Prostate gland (tissue), 2 donors: ENCODE measurements around the gene ZSCAN25. TPM values are rescaled to one million over a fixed set of nuclear protein-coding genes. Genes with fewer than 3 reads are reported as not detected.

Experiments
- DNase-seq: peaks from one replicate; pipeline ENCODE4 v3.0.0-alpha.2; 2019; ENCODE audit warnings: low spot score
- H3K27ac ChIP-seq, 2 donors: fragments of 200-600 bp; sonication (generic); 2 replicates each; pipeline ENCODE4 v1.5.1; 2017 to 2019
- H3K27me3 ChIP-seq: fragments of 200-600 bp; sonication (generic); replicated peaks from 2 replicates; pipeline ENCODE4 v1.5.1; 2019; ENCODE audit not compliant: insufficient read depth
- H3K36me3 ChIP-seq, 2 donors: fragments of 200-600 bp; sonication (generic); 1 replicate in 1 of 2; 2 replicates in 1 of 2; pipeline versions ENCODE4 v1.5.1 to v1.8.1; 2017 to 2019
- H3K4me1 ChIP-seq: fragments of 200-600 bp; sonication (generic); replicated peaks from 2 replicates; pipeline ENCODE4 v1.5.1; 2019
- H3K4me3 ChIP-seq, 2 donors: fragments of 200-600 bp; sonication (generic); 2 replicates each; pipeline ENCODE4 v1.5.1; 2017 to 2019
- H3K9me3 ChIP-seq: fragments of 200-600 bp; sonication (generic); 2 replicates; pipeline ENCODE4 v1.5.1; 2017
- POLR2A ChIP-seq: fragments of 450-650 bp; IDR thresholded peaks from one replicate; pipeline ENCODE4 v1.6.1; 2016; ENCODE audit warnings: antibody characterized with exemption, mild to moderate bottlenecking
- POLR2AphosphoS5 ChIP-seq: sonication (generic); formaldehyde crosslinking; IDR thresholded peaks from one replicate; pipeline ENCODE4 v1.6.1; 2017; ENCODE audit warnings: antibody characterized with exemption
- WGBS: methylation state at CpG from one replicate; pipeline ENCODE4 v1.1.5; 2018; 5-methylcytosine and 5-hydroxymethylcytosine counted together
- intact Hi-C: fragments of 100-400 bp; cut with DNase I; formaldehyde crosslinking; loops from one replicate; pipeline ENCODE4 v1.14.2; 2022
- total RNA-seq, 2 donors: library from RNA; depleted of rRNA; stranded (reverse); fragments of >200 nt; gene quantifications; one replicate each; pipeline ENCODE4 v1.1.0, GENCODE V29; 2016
- TF ChIP-seq, protein P1 (sequence below), 4 experiments: fragments of 200-600 bp in 2 of 4; fragments of 450-650 bp in 2 of 4; sonication (generic) in 2 of 4; IDR thresholded peaks; 1 replicate in 3 of 4; 2 replicates in 1 of 4; pipeline ENCODE4 v1.5.1; 2016 to 2019; ENCODE audit warnings: antibody characterized with exemption in 4 of 4, mild to moderate bottlenecking in 2 of 4, moderate library complexity in 2 of 4

Gene ZSCAN25
- total RNA-seq, 2 donors from 2014 or later = 20.1 to 28.0 TPM

DNA sequence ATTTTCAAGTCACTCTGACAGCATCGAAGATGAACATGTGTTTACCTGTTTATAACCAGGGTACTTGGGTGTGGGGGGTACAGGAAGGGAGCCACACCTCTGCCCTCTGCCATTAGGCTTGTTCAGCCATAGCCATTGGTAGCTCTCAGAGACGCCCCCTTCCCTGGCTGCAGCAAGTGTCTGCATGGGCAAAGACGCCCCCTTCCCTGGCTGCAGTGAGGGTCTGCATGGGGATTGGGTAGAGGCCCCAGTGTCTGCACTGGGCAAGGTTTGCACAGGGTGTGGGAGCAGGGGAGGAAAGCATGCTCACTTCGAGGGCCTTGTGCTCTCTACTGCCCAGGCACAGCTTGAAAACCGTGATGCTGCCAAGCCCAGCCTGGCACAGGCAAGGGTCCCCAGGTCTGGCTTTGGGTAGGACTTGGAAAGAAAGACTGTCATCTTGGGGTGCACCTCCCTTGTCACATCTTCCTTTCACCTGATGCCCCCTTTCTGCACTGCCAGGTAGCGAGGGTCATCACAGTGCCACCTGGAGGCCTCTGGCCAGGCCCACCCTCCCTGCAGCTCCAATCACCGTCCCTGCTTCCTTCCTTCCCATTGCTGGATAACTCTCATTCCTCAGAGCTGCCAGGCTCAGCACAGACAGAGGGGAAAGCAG, 15.0 kb upstream of the ZSCAN25 start:
- TF ChIP-seq POLR2AphosphoS5 (no peak), POLR2A (no peak)
- TF ChIP-seq, protein P1, sequence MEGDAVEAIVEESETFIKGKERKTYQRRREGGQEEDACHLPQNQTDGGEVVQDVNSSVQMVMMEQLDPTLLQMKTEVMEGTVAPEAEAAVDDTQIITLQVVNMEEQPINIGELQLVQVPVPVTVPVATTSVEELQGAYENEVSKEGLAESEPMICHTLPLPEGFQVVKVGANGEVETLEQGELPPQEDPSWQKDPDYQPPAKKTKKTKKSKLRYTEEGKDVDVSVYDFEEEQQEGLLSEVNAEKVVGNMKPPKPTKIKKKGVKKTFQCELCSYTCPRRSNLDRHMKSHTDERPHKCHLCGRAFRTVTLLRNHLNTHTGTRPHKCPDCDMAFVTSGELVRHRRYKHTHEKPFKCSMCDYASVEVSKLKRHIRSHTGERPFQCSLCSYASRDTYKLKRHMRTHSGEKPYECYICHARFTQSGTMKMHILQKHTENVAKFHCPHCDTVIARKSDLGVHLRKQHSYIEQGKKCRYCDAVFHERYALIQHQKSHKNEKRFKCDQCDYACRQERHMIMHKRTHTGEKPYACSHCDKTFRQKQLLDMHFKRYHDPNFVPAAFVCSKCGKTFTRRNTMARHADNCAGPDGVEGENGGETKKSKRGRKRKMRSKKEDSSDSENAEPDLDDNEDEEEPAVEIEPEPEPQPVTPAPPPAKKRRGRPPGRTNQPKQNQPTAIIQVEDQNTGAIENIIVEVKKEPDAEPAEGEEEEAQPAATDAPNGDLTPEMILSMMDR (IDR thresholded peaks at IDR 0.05) = no peak
- Histone ChIP-seq H3K27me3 (no peaks in the 10 kb centered on the region), H3K36me3 (no peaks in the 10 kb centered on the region), H3K9me3 (no peaks in the 10 kb centered on the region), H3K4me3 (no peak overlapping the region), H3K27ac (no peak overlapping the region), H3K4me1 (no peaks in the 10 kb centered on the region)
- intact Hi-C loops = no loop called here
- DNase-seq = no peak
- 75% methylated on average over 7 of the region's 7 CpGs for WGBS

DNA sequence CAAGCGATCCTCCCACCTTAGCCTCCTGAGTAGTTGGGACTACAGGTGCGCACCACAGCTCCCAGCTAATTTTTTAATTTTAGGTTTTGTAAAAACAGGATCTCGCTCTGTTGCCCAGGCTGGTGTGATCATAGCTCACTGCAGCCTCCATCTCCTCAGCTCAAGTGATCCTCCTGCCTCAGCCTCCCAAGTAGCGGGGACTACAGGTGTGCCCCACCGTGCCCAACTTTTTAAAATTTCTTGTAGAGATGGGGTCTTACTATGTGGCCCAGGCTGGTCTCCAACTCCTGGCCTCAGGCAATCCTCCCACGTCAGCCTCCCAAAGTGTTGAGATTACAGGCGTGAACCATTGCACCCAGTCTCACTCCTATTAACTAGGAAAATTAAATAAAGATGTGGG, 11.2 kb upstream of the ZSCAN25 start:
- Histone ChIP-seq H3K27me3 (no peaks in the 10 kb centered on the region), H3K4me3 (no peak overlapping the region), H3K4me1 (no peaks in the 10 kb centered on the region), H3K9me3 (no peaks in the 10 kb centered on the region), H3K27ac (no peak overlapping the region), H3K36me3 (no peaks in the 10 kb centered on the region)
- TF ChIP-seq POLR2A (no peak), POLR2AphosphoS5 (no peak)
- TF ChIP-seq, protein P1 (IDR thresholded peaks at IDR 0.05) = no peak
- DNase-seq = no peak
- WGBS = 93% methylated on average over 7 of the region's 7 CpGs
- intact Hi-C loops = no loop called here

- TF ChIP-seq, protein P1 (IDR thresholded peaks at IDR 0.05) = no peak
- TF ChIP-seq POLR2A (no peak), POLR2AphosphoS5 (no peak)
- H3K27ac ChIP-seq = no peak overlapping the region
- no peak for DNase-seq
- H3K27me3 ChIP-seq = no peaks in the 10 kb centered on the region
- intact Hi-C loops = no loop called here
- no peaks in the 10 kb centered on the region for H3K4me1 ChIP-seq
- no peaks in the 10 kb centered on the region for H3K9me3 ChIP-seq
- H3K4me3 ChIP-seq = no peak overlapping the region
- H3K36me3 ChIP-seq = no peaks in the 10 kb centered on the region
- 75% methylated on average over 8 of the region's 8 CpGs for WGBS
Measured at GRCh38 chr7:99606531-99606930, 10.2 kb upstream of the ZSCAN25 start.

GRCh38 chr7:99607548-99607947, 9.2 kb upstream of the ZSCAN25 start:
- Histone ChIP-seq H3K36me3 (no peaks in the 10 kb centered on the region), H3K9me3 (no peaks in the 10 kb centered on the region), H3K4me1 (no peaks in the 10 kb centered on the region), H3K27me3 (no peaks in the 10 kb centered on the region), H3K27ac (no peak overlapping the region), H3K4me3 (no peak overlapping the region)
- intact Hi-C loops = no loop called here
- WGBS = 72% methylated on average over 9 of the region's 9 CpGs
- DNase-seq = no peak
- TF ChIP-seq POLR2AphosphoS5 = no peak
- TF ChIP-seq, protein P1 (IDR thresholded peaks at IDR 0.05) = no peak
- TF ChIP-seq POLR2A = no peak

DNA sequence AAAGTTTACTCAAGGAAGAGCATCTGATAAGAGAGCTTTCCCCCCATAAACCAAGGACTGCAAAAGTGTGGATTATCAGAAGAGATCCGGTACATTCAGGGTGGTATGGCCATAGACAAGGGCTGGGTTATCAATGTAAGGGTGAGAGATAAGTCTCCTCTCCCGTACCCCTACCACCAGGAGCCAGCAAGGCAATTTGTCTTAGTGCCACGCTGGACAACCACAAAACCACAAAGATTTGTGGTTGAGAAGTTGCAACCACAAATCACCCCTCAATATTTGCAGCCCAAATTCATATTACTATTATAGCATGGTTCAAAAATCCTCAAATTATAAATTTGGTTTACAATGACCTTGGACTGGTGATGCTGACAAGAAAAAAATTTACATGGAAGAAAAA, 2.3 kb upstream of the ZSCAN25 start:
- WGBS = 56% methylated on average over 3 of the region's 3 CpGs
- Histone ChIP-seq H3K27ac (no peak overlapping the region), H3K4me3 (no peak overlapping the region), H3K4me1 (peaks cover 6% of the 10 kb centered on the region), H3K27me3 (no peaks in the 10 kb centered on the region), H3K36me3 (peaks cover 0 to under 1% of the 10 kb centered on the region in 2 donors), H3K9me3 (no peaks in the 10 kb centered on the region)
- DNase-seq = no peak
- no peak for TF ChIP-seq POLR2AphosphoS5
- no peak for TF ChIP-seq POLR2A
- TF ChIP-seq, protein P1 (IDR thresholded peaks at IDR 0.05) = no peak
- intact Hi-C loops = loop anchor here (10.0 kb wide), 1 partner anchor 310 kb away; the partner anchor contains the start of gene GJC3
